ENCODE results near the gene NDUFS4. TPM values are rescaled to one million over a fixed set of nuclear protein-coding genes. Genes with fewer than 3 reads are reported as not detected.
"Not testable (repeated sequence)": the region's sequence is repeated elsewhere in the genome, so short reads cannot be mapped to it uniquely, and the experiment has no call there.

The NDUFS4 gene
- total and polyA plus RNA-seq, 7 donors, result 106 to 179 (median 136) TPM

DNA sequence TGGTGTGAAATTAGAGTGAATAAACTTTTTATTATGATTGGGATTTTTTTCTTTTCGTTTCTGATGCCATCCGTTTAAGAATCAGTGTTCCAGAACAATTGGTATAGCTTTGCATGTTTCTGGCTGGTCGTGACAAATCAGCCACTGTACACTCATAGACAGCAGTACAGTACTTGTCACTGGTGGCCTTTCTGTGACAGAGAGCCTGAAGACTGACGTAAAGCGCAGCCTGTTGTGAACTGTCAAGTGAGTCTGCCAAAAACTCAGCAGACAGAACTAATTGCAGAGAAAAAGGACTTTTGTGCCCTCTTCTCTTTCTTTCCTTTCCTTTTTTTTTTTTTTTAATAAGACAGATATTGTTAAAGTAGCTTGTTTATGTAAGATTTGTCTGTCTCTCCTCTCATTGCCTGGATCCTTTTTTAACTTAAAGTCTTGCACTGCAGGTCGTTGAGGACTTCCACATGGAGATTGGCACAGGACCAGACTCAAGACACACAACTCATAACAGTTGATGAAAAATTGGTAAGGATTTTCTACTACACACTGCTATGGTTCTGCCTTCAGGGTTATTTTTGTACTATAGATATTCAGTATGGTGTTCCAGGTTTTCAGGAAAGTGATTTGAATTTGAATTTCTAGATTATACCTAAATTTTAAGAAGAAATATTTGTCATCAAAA is 42.7 kb downstream of the NDUFS4 start:
- Histone ChIP-seq H3K4me1 (peaks cover 0 to 17% (median 6%) of the 10 kb centered on the region in 4 donors), H3K27me3 (no peaks in the 10 kb centered on the region), H3K36me3 (peaks cover 0 to 35% (median 5%) of the 10 kb centered on the region in 4 donors), H3K27ac (no peak overlapping the region), H3K4me3 (no peak overlapping the region), H3K9me3 (no peaks in the 10 kb centered on the region)
- TF ChIP-seq EP300 (IDR thresholded peaks at IDR 0.05) (no peak), POLR2AphosphoS5 (IDR thresholded peaks at IDR 0.05) (no peak), POLR2A (IDR thresholded peaks at IDR 0.05) (no peak)
- TF ChIP-seq, protein P1, sequence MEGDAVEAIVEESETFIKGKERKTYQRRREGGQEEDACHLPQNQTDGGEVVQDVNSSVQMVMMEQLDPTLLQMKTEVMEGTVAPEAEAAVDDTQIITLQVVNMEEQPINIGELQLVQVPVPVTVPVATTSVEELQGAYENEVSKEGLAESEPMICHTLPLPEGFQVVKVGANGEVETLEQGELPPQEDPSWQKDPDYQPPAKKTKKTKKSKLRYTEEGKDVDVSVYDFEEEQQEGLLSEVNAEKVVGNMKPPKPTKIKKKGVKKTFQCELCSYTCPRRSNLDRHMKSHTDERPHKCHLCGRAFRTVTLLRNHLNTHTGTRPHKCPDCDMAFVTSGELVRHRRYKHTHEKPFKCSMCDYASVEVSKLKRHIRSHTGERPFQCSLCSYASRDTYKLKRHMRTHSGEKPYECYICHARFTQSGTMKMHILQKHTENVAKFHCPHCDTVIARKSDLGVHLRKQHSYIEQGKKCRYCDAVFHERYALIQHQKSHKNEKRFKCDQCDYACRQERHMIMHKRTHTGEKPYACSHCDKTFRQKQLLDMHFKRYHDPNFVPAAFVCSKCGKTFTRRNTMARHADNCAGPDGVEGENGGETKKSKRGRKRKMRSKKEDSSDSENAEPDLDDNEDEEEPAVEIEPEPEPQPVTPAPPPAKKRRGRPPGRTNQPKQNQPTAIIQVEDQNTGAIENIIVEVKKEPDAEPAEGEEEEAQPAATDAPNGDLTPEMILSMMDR (IDR thresholded peaks at IDR 0.05), result no peak
- DNase-seq, result no peak
- intact Hi-C loops (cut with DNase I), result no loop called here
- WGBS, 2 donors, result 72 to 77% methylated on average over 6 of the region's 6 CpGs

DNA sequence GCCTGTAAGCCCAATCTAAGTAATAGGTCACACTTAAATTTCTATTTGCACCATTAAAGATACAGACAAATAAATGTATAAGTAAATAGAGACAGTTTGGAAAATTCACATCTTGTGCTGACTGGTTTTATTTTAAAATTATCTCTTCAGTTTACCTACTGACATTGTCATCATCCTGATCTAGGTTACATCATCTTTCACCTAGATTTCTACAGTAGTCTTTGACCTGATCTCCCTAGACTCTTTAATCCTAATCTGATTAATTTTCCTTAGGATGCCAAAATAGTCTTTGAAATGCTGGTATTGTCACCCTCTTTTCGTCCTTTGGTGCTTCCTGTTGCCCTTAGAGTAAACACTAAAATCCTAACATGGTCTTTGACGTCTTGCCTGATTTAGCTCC is 43.9 kb downstream of the NDUFS4 start:
- Histone ChIP-seq H3K27me3 (no peaks in the 10 kb centered on the region), H3K27ac (no peak overlapping the region), H3K4me1 (peaks cover 0 to 17% (median 6%) of the 10 kb centered on the region in 4 donors), H3K9me3 (no peaks in the 10 kb centered on the region), H3K4me3 (no peak overlapping the region), H3K36me3 (peaks cover 0 to 47% (median 5%) of the 10 kb centered on the region in 4 donors)
- TF ChIP-seq POLR2A (IDR thresholded peaks at IDR 0.05), result no peak
- TF ChIP-seq, protein P1 (IDR thresholded peaks at IDR 0.05), result no peak
- no peak for TF ChIP-seq POLR2AphosphoS5 (IDR thresholded peaks at IDR 0.05)
- no peak for TF ChIP-seq EP300 (IDR thresholded peaks at IDR 0.05)
- 89 to 93% methylated on average over 2 of the region's 2 CpGs for WGBS, 2 donors
- intact Hi-C loops (cut with DNase I), result no loop called here
- no peak for DNase-seq

DNA sequence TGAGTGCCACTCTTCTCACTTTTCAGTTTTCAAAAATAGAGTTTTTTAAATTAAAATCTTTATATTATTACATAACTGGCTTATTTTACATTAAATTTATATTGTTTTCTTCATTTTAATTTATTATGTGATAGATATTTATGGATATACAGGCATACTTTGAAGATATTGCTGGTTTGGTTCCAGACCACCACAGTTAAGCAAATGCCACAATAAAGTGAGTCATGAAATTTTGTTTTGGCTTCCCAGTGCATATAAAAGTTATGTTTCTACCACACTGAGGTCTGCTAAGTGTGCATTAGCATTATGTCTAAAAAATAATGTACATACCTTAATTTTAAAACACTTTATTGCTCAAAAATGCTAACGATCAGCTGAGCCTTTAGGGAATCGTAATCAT is 47.4 kb downstream of the NDUFS4 start:
- Histone ChIP-seq H3K9me3 (no peaks in the 10 kb centered on the region), H3K27ac (no peak overlapping the region), H3K27me3 (no peaks in the 10 kb centered on the region), H3K36me3 (peaks cover 0 to 49% (median 5%) of the 10 kb centered on the region in 4 donors), H3K4me3 (no peak overlapping the region), H3K4me1 (peaks cover 0 to 22% (median 6%) of the 10 kb centered on the region in 4 donors)
- intact Hi-C loops (cut with DNase I), result no loop called here
- 93 to 96% methylated on average over 2 of the region's 2 CpGs for WGBS, 2 donors
- no peak for TF ChIP-seq POLR2AphosphoS5 (IDR thresholded peaks at IDR 0.05)
- TF ChIP-seq, protein P1 (IDR thresholded peaks at IDR 0.05), result no peak
- TF ChIP-seq EP300 (IDR thresholded peaks at IDR 0.05), result no peak
- TF ChIP-seq POLR2A (IDR thresholded peaks at IDR 0.05), result no peak
- DNase-seq, result no peak

DNA sequence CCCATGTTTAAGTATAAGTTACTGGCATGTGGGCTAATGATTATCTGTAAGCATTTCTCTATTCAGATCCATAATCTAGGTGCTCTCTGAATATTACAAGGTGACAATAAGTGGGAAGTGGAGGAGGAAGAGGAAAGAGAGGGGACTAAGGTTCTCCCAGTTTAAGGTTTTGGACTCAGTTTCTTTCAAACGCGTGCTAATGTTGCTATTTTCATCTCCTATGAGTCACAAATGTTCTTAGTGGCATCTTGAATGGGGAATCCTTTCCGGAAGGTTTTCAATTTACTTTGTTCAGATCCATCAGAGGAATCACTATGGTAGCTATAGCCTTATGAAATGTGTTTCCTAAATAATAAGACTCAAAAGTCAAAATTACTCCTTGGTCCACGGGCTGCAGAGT is 48.5 kb downstream of the NDUFS4 start:
- H3K27ac ChIP-seq; H3K9me3 ChIP-seq; DNase-seq; H3K27me3 ChIP-seq; H3K4me3 ChIP-seq; intact Hi-C loops (cut with DNase I): not testable (repeated sequence)
- 97 to 99% methylated on average over 4 of the region's 4 CpGs for WGBS, 2 donors
- H3K4me1 ChIP-seq, result peaks cover 0 to 22% (median 8%) of the 10 kb centered on the region in 4 donors
- H3K36me3 ChIP-seq, result peaks cover 0 to 49% (median 5%) of the 10 kb centered on the region in 4 donors

DNA sequence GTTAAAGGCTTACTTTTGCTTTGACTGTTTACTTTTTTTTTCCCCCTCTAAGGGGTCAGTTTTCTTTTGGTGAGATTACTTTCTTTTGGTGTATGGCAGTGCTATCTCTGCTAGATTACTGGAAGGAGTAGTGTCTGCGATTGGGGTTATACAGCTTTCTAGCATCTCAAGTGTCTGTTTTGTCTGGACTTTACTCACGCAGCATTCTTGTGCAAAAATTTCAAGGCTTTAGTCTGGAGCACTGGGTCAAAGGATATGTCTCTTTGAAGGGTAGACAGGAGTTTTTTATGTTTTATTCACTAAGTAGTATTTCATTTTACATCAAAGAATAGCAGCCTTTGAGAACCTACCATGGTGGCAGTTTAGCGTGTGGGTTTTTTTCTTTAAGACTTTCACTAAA is 52.6 kb downstream of the NDUFS4 start:
- WGBS, 2 donors, result 89 to 92% methylated on average over 3 of the region's 3 CpGs
- Histone ChIP-seq H3K36me3 (peaks cover 0 to 15% (median 0%) of the 10 kb centered on the region in 4 donors), H3K9me3 (no peaks in the 10 kb centered on the region), H3K27me3 (no peaks in the 10 kb centered on the region), H3K4me3 (no peak overlapping the region), H3K4me1 (peaks cover 0 to 31% (median 8%) of the 10 kb centered on the region in 4 donors), H3K27ac (no peak overlapping the region)
- no peak for TF ChIP-seq POLR2A (IDR thresholded peaks at IDR 0.05)
- TF ChIP-seq EP300 (IDR thresholded peaks at IDR 0.05), result no peak
- TF ChIP-seq, protein P1 (IDR thresholded peaks at IDR 0.05), result no peak
- TF ChIP-seq POLR2AphosphoS5 (IDR thresholded peaks at IDR 0.05), result no peak
- intact Hi-C loops (cut with DNase I), result no loop called here
- no peak for DNase-seq

Data from sigmoid colon (tissue), 7 donors.